Nephron (organoid): Measurements from ENCODE around the gene FLT3.

Experiments
- H3K27ac Mint-ChIP-seq, 3 experiments: 2 replicates each; pipeline ENCODE4 v1.8.0; 2020; ENCODE audit warnings: mixed read lengths in 3 of 3, mild to moderate bottlenecking in 2 of 3, moderate library complexity in 1 of 3
- H3K27me3 Mint-ChIP-seq: 2 replicates; pipeline ENCODE4 v1.8.0; 2021; ENCODE audit warnings: low read depth, mild to moderate bottlenecking, moderate library complexity, mixed read lengths
- H3K36me3 Mint-ChIP-seq: 2 replicates; pipeline ENCODE4 v1.8.0; 2020; ENCODE audit warnings: low read depth, mixed read lengths
- H3K4me1 Mint-ChIP-seq: 2 replicates; pipeline ENCODE4 v1.8.0; 2020; ENCODE audit warnings: mixed read lengths
- H3K4me3 Mint-ChIP-seq, 3 experiments: 2 replicates each; pipeline ENCODE4 v1.8.0; 2020; ENCODE audit warnings: mild to moderate bottlenecking in 3 of 3, mixed read lengths in 3 of 3, moderate library complexity in 2 of 3
- H3K9me3 Mint-ChIP-seq: 2 replicates; pipeline ENCODE4 v1.8.0; 2020; ENCODE audit warnings: mixed read lengths
- CTCF ChIP-seq, 3 experiments: fragments of 200-600 bp; sonication (generic); IDR thresholded peaks; one replicate each; pipeline ENCODE4 v1.5.0; 2021; ENCODE audit warnings: antibody characterized with exemption in 3 of 3; ENCODE audit not compliant: unreplicated experiment in 3 of 3

Gene FLT3

GRCh38 chr13:28031896-28032288, 68.5 kb downstream of the FLT3 start:
- H3K36me3 Mint-ChIP-seq: no peaks in the 10 kb centered on the region
- H3K4me1 Mint-ChIP-seq: no peaks in the 10 kb centered on the region
- no peak overlapping the region for H3K4me3 Mint-ChIP-seq
- H3K9me3 Mint-ChIP-seq: no peaks in the 10 kb centered on the region
- TF ChIP-seq CTCF (IDR thresholded peaks at IDR 0.05; ENCODE audit: unreplicated experiment in 3 of 3): no peak
- peaks cover 27% of the 10 kb centered on the region for H3K27me3 Mint-ChIP-seq
- H3K27ac Mint-ChIP-seq: no peak overlapping the region

DNA sequence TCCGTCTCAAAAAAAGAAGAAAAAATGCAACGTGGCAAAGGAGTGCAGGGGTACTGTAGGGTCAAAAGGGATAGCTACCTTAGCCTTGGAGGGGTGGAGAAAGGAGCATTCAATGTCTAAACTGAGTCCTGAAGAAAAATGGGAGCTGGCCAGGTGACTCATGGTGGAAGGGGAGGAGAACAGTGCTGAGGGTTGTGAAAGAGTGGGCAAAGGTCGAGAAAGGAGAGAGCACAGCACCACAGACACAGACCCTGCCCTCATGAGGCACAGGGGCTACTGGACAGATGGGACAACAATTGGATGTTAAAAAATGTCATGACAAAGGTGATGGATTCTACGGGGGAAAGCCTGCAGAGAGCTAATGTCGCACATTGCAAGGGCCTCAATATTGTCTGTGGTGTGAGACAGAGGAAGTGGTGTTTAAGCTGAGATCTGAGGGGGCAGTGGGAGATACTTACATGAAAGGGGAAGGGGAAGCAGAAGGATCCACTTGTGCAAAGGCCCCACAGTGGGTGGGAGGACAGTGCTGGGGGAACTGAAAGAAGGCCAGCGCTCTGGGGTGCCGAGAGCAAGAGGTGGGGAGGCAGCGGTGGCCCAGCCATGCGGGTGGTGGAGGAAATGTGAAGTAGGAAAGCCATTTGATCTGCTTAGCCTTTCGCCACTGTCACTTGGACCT, 69.0 kb downstream of the FLT3 start:
- no peaks in the 10 kb centered on the region for H3K36me3 Mint-ChIP-seq
- TF ChIP-seq CTCF (IDR thresholded peaks at IDR 0.05; ENCODE audit: unreplicated experiment in 3 of 3): no peak
- no peaks in the 10 kb centered on the region for H3K9me3 Mint-ChIP-seq
- no peaks in the 10 kb centered on the region for H3K4me1 Mint-ChIP-seq
- H3K27ac Mint-ChIP-seq: no peak overlapping the region
- H3K4me3 Mint-ChIP-seq: no peak overlapping the region
- peaks cover 22% of the 10 kb centered on the region for H3K27me3 Mint-ChIP-seq

GRCh38 chr13:28027607-28028364, 72.6 kb downstream of the FLT3 start:
- H3K4me3 Mint-ChIP-seq: no peak overlapping the region
- no peak overlapping the region for H3K27ac Mint-ChIP-seq
- peaks cover 8% of the 10 kb centered on the region for H3K4me1 Mint-ChIP-seq
- H3K36me3 Mint-ChIP-seq: no peaks in the 10 kb centered on the region
- TF ChIP-seq CTCF (IDR thresholded peaks at IDR 0.05; ENCODE audit: unreplicated experiment in 3 of 3): no peak
- no peaks in the 10 kb centered on the region for H3K9me3 Mint-ChIP-seq
- H3K27me3 Mint-ChIP-seq: peaks cover 13% of the 10 kb centered on the region

DNA sequence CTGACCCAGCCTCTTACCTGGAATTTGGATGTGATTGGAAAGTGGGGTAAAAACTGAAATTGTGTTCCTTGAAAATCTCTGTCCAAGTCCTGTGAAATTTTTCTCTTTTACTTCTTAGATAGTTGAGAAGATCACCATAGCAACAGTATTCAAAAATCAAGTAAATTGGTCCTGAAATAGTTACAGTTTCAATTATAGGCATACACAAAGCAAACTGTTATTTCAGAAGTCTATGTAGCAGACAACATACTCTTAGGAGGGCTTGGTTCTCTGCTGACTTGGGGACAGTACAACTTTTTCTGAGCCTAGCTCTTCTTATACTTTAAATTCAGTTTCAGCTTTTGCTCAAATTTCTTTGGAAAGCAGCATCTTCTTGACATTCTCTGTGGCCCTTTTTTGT, 73.3 kb downstream of the FLT3 start:
- H3K27ac Mint-ChIP-seq: no peak overlapping the region

GRCh38 chr13:28026508-28026907, 73.9 kb downstream of the FLT3 start:
- H3K27ac Mint-ChIP-seq: no peak overlapping the region
- H3K4me1 Mint-ChIP-seq: peaks cover 14% of the 10 kb centered on the region
- H3K9me3 Mint-ChIP-seq: no peaks in the 10 kb centered on the region
- no peak overlapping the region for H3K4me3 Mint-ChIP-seq
- no peaks in the 10 kb centered on the region for H3K36me3 Mint-ChIP-seq
- peaks cover 10% of the 10 kb centered on the region for H3K27me3 Mint-ChIP-seq
- TF ChIP-seq CTCF (IDR thresholded peaks at IDR 0.05; ENCODE audit: unreplicated experiment in 3 of 3): no peak

More for the DNA sequence above, 73.3 kb downstream of the FLT3 start:
- no peaks in the 10 kb centered on the region for H3K36me3 Mint-ChIP-seq
- peaks cover 14% of the 10 kb centered on the region for H3K27me3 Mint-ChIP-seq
- TF ChIP-seq CTCF (IDR thresholded peaks at IDR 0.05; ENCODE audit: unreplicated experiment in 3 of 3): no peak
- no peaks in the 10 kb centered on the region for H3K9me3 Mint-ChIP-seq
- H3K4me1 Mint-ChIP-seq: peaks cover 14% of the 10 kb centered on the region
- no peak overlapping the region for H3K4me3 Mint-ChIP-seq
